ENCODE results near the gene TNS3.

DNA sequence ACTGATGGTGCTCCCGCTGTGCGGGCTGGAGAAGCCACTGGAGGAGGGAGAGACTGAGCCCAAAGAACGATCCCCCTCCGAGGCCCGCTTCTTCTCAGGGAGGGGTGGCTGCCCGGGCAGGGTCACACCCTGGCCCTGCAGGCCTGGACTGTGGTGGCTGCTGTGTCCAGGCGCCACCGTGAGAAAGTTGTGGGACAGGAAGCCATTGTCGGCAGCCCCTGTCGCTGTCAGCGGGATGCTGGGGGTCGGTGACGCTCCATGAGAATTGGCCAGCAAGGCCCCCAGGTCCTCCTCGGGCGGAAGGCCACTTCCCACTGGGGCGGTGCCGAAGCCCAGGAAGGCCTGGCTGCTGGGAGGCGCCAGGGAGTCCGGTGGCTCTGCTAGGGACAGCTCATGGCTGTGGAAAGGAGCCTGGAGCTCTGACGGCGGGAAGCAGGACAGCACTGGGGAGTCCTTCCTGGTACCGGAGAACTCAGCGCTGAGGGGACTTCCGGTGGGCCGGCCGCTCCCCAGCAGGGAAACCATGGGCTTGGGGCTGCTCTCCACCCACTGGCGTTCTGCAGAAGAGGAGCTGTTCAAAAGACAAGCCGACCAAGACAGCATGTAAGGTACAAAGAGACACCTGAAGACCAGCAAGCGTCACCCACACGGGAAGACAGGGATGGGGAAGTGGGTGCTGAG, 278.8 kb downstream of the TNS3 start:
- TF ChIP-seq CTCF (IDR thresholded peaks at IDR 0.05) (no peak), POLR2AphosphoS5 (IDR thresholded peaks at IDR 0.05) (no peak)
